GM18870 (cell line): ENCODE results near the gene BTC.
"Not testable (repeated sequence)": the region's sequence is repeated elsewhere in the genome, so short reads cannot be mapped to it uniquely, and the experiment has no call there.

ENCODE experiments used
- ATAC-seq: cut with Tn5 transposase; IDR thresholded peaks from one replicate; pipeline ENCODE4 v1.9.1; 2021; ENCODE audit warnings: moderate library complexity; ENCODE audit not compliant: unreplicated experiment

BTC gene

GRCh38 chr4:74794382-74795010 is at the start of gene BTC:
Gene BTC (minus strand): TSS chr4:74794523. CDS start chr4:74794325, 198 bp downstream.
- ATAC-seq, result no peak

- ATAC-seq, result no peak
Measured at GRCh38 chr4:74840936-74841509, 46.7 kb upstream of the BTC start.

- ATAC-seq, result no peak
Measured at GRCh38 chr4:74838746-74839370, 44.5 kb upstream of the BTC start.

GRCh38 chr4:74830928-74831327 is 36.6 kb upstream of the BTC start:
- ATAC-seq, result no peak

- peak; percentile 64 for ATAC-seq
Measured at GRCh38 chr4:74823194-74823593, 28.9 kb upstream of the BTC start.

GRCh38 chr4:74822603-74823002 is 28.3 kb upstream of the BTC start:
- no peak for ATAC-seq

GRCh38 chr4:74821541-74821940 is 27.2 kb upstream of the BTC start:
- no peak for ATAC-seq

GRCh38 chr4:74814052-74814451 is 19.7 kb upstream of the BTC start:
- ATAC-seq, result no peak

- not testable (repeated sequence) for ATAC-seq
Measured at GRCh38 chr4:74812056-74812455, 17.7 kb upstream of the BTC start.

- no peak for ATAC-seq
Measured at GRCh38 chr4:74805601-74806000, 11.3 kb upstream of the BTC start.

GRCh38 chr4:74800310-74800709 is 6.0 kb upstream of the BTC start:
- ATAC-seq, result no peak

- ATAC-seq, result no peak
Measured at GRCh38 chr4:74796631-74797030, 2.3 kb upstream of the BTC start.

- ATAC-seq, result no peak
Measured at GRCh38 chr4:74793757-74794381, 454 bp downstream of the BTC start.

- no peak for ATAC-seq
Measured at GRCh38 chr4:74790652-74791051, 3.7 kb downstream of the BTC start.

- no peak for ATAC-seq
Measured at GRCh38 chr4:74789518-74789917, 4.8 kb downstream of the BTC start.

GRCh38 chr4:74777531-74777930 is 16.8 kb downstream of the BTC start:
- no peak for ATAC-seq

GRCh38 chr4:74772783-74773182 is 21.5 kb downstream of the BTC start:
- ATAC-seq, result no peak

- ATAC-seq, result no peak
Measured at GRCh38 chr4:74772106-74772505, 22.2 kb downstream of the BTC start.

GRCh38 chr4:74770226-74770910 is 24.0 kb downstream of the BTC start:
- no peak for ATAC-seq

GRCh38 chr4:74768857-74769525 is 25.3 kb downstream of the BTC start:
- ATAC-seq, result no peak

GRCh38 chr4:74764119-74764518 is 30.2 kb downstream of the BTC start:
- no peak for ATAC-seq
